Measurements from ENCODE around the gene PRG3. TPM values are rescaled to one million over a fixed set of nuclear protein-coding genes. Genes with fewer than 3 reads are reported as not detected.

PRG3 gene
- total and polyA plus RNA-seq, 2 of the 4 experiments (the other 2 are of a cell fraction), result not detected

DNA sequence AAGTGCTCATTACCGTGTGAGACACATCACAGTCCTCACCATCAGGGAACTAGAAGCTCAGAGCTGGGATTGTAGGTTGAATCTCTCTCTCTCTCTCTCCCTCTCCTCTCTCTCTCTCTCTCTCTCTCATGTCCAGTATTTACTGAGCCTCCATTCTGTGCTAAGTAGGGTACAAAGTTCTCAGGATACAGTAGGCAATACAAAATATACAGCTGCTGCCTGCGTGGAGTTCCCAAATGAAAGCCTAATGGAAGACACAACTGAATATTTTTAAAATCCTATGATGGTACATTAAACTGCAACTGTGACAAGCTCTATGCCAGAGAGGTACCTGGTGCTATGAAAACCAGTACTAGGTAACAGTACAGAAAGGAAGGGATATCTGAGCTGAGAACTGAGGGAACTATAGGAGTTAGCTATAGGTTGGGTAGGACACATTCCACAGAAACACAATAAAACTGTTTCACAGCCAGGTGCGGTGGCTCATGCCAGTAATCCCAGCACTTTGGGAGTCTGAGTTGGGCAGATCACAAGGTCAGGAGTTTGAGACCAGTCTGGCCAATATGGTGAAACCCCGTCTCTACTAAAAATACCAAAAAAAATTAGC lies 19.1 kb upstream of the PRG3 start:
- no peak for ATAC-seq (ENCODE audit: low read depth)
- CTCF ChIA-PET, result no interaction called here
- Histone ChIP-seq H2AK5ac (ENCODE audit: low read depth, low read length) (no peak overlapping the region), H3K9ac (ENCODE audit: low read depth, low read length) (no peak overlapping the region), H3K9me3 (ENCODE audit: control insufficient read depth, insufficient read depth, low read length) (no peaks in the 10 kb centered on the region), H3K18ac (ENCODE audit: low read depth, low read length) (no peak overlapping the region), H4K5ac (ENCODE audit: low read depth, low read length) (no peak overlapping the region), H4K20me1 (ENCODE audit: insufficient read depth, low read length) (no peaks in the 10 kb centered on the region; the same call in 1 of the 2 replicates), H2AFZ (replicated peaks; ENCODE audit: low read length, poor library complexity) (no peak overlapping the region), H4K8ac (ENCODE audit: low read depth in 2 of 2, low read length in 2 of 2) (no peak overlapping the region), H2AK9ac (replicated peaks; ENCODE audit: low read depth, low read length, poor library complexity) (no peak overlapping the region), H3K4ac (ENCODE audit: low read depth, low read length) (no peak overlapping the region), H3K23ac (ENCODE audit: low read depth, low read length) (no peak overlapping the region), H3K36me3 (ENCODE audit: control insufficient read depth, insufficient read depth, low read length) (no peaks in the 10 kb centered on the region), H3K27me3 (ENCODE audit: control insufficient read depth, insufficient read depth, low read length) (peaks cover 44% of the 10 kb centered on the region), H2BK5ac (ENCODE audit: low read depth, low read length, poor library complexity, severe bottlenecking) (no peak overlapping the region), H3K4me1 (ENCODE audit: control insufficient read depth, insufficient read depth, low read length) (no peaks in the 10 kb centered on the region), H4K91ac (ENCODE audit: insufficient read depth, low read depth, low read length) (no peak overlapping the region), H2BK20ac (ENCODE audit: low read depth, low read length) (no peak overlapping the region), H3K4me2 (ENCODE audit: low read depth, low read length) (no peak overlapping the region), H2BK15ac (ENCODE audit: low read depth, low read length) (no peak overlapping the region), H2BK120ac (ENCODE audit: low read depth, low read length) (no peak overlapping the region), H3K9me1 (ENCODE audit: insufficient read depth, low read length) (no peaks in the 10 kb centered on the region), H3K79me1 (ENCODE audit: low read depth in 1 of 2, low read length in 2 of 2) (no peaks in the 10 kb centered on the region), H3K14ac (replicated peaks; ENCODE audit: low read depth, low read length) (no peak overlapping the region), H3K56ac (ENCODE audit: extremely low read depth, insufficient read depth, low read length) (no peak overlapping the region), H3K27ac (ENCODE audit: insufficient read depth, low read length) (no peak overlapping the region), H3K4me3 (ENCODE audit: insufficient read depth, low read depth, low read length) (no peak overlapping the region)
- intact Hi-C loops (cut with micrococcal nuclease) (no loop called here), dilution Hi-C loops (cut with HindIII; ENCODE audit: low sequenced_read_pairs, unreplicated experiment) (no loop called here), in situ Hi-C loops (cut with MboI; ENCODE audit: low sequenced_read_pairs) (no loop called here)
- TF ChIP-seq MXI1 (IDR thresholded peaks at IDR 0.05; ENCODE audit: borderline replicate concordance, low read depth, low read length) (no peak), FOS (IDR thresholded peaks at IDR 0.05; ENCODE audit: low read depth, low read length) (no peak), CEBPB (IDR thresholded peaks at IDR 0.05; ENCODE audit: low read depth, low read length) (no peak), RFX5 (IDR thresholded peaks at IDR 0.05; ENCODE audit: low read depth, low read length) (no peak), NFE2L2 (IDR thresholded peaks at IDR 0.05; ENCODE audit: low read depth, low read length) (no peak), POLR2A (IDR thresholded peaks at IDR 0.05; ENCODE audit: low read depth, low read length) (no peak), BHLHE40 (IDR thresholded peaks at IDR 0.05; ENCODE audit: low read depth, low read length) (no peak), MAZ (IDR thresholded peaks at IDR 0.05; ENCODE audit: borderline replicate concordance, low read depth, low read length) (no peak), RCOR1 (IDR thresholded peaks at IDR 0.05; ENCODE audit: insufficient replicate concordance, low read length) (no peak), MAFK (IDR thresholded peaks at IDR 0.05; ENCODE audit: low read depth, low read length) (no peak), CHD1 (IDR thresholded peaks at IDR 0.05; ENCODE audit: low read depth, low read length) (no peak), SMC3 (IDR thresholded peaks at IDR 0.05; ENCODE audit: low read depth, low read length) (no peak), RAD21 (IDR thresholded peaks at IDR 0.05; ENCODE audit: low read length) (no peak)
- TF ChIP-seq, protein P1, sequence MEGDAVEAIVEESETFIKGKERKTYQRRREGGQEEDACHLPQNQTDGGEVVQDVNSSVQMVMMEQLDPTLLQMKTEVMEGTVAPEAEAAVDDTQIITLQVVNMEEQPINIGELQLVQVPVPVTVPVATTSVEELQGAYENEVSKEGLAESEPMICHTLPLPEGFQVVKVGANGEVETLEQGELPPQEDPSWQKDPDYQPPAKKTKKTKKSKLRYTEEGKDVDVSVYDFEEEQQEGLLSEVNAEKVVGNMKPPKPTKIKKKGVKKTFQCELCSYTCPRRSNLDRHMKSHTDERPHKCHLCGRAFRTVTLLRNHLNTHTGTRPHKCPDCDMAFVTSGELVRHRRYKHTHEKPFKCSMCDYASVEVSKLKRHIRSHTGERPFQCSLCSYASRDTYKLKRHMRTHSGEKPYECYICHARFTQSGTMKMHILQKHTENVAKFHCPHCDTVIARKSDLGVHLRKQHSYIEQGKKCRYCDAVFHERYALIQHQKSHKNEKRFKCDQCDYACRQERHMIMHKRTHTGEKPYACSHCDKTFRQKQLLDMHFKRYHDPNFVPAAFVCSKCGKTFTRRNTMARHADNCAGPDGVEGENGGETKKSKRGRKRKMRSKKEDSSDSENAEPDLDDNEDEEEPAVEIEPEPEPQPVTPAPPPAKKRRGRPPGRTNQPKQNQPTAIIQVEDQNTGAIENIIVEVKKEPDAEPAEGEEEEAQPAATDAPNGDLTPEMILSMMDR (conservative IDR thresholded peaks at IDR 0.05; ENCODE audit: low read depth, low read length), result no peak
- TF ChIP-seq, protein P2, sequence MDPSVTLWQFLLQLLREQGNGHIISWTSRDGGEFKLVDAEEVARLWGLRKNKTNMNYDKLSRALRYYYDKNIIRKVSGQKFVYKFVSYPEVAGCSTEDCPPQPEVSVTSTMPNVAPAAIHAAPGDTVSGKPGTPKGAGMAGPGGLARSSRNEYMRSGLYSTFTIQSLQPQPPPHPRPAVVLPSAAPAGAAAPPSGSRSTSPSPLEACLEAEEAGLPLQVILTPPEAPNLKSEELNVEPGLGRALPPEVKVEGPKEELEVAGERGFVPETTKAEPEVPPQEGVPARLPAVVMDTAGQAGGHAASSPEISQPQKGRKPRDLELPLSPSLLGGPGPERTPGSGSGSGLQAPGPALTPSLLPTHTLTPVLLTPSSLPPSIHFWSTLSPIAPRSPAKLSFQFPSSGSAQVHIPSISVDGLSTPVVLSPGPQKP (IDR thresholded peaks at IDR 0.05; ENCODE audit: borderline replicate concordance, low read depth, low read length), result no peak
- TF ChIP-seq, protein P3, sequence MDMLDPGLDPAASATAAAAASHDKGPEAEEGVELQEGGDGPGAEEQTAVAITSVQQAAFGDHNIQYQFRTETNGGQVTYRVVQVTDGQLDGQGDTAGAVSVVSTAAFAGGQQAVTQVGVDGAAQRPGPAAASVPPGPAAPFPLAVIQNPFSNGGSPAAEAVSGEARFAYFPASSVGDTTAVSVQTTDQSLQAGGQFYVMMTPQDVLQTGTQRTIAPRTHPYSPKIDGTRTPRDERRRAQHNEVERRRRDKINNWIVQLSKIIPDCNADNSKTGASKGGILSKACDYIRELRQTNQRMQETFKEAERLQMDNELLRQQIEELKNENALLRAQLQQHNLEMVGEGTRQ (IDR thresholded peaks at IDR 0.05; ENCODE audit: low read depth, low read length), result no peak
- no CpG with 5 or more reads among the region's 4 CpGs for WGBS, 2 experiments (ENCODE audit: extremely low coverage in 2 of 2, insufficient read length in 1 of 2)
- POLR2A ChIA-PET (ENCODE audit: unreplicated experiment), result no interaction called here
- BruUV-seq (replicated peaks), result no TSS peak
- DNase-seq, result no peak

All from IMR-90 (cell line).